Measurements from ENCODE around the gene SLC36A2.

GRCh38 chr5:151332857-151333256 lies 14.5 kb downstream of the SLC36A2 start:
- TF ChIP-seq CTCF (IDR thresholded peaks at IDR 0.05) (no peak), POLR2A (IDR thresholded peaks at IDR 0.05) (no peak), POLR2AphosphoS5 (IDR thresholded peaks at IDR 0.05) (no peak)
